ENCODE data around the gene ZNF684.
A peak's percentile ranks its signal among the peaks of the same experiment; 100 is the strongest.
"Not testable (repeated sequence)": the region's sequence is repeated elsewhere in the genome, so short reads cannot be mapped to it uniquely, and the experiment has no call there.

ZNF684 gene

DNA sequence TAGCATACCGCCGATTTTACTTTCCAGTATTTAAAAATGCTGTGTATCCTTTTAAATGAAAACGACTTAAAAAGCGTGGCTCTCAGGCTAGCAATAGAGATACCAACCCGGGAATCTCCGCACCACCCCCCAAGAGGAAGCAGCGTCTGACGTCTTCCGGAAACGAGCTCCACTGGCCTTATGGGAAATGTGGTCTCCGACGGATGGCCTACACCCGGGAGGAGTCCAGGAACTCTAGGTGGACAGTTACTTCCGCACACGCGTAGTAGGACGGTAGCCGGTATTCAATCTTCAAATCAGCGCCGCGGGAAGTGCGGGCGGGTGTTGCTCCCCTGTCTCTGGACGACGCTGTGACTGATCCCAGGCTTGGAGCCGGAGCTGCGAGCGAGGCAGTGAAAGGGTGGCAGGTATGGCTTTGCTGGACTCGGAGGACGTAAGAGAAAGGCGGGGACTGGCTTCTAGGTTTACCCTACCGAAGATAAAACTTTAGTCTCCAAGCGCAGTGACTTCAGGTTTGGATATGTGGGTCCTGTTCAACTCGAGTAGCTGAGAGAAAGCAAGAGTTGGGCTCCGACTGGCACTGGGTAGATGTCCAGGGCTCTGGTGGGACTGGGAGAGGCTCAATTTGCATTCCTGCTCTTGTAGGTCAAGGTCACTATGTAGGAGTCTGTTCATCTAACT lies at the start of gene ZNF684:
ZNF684 (plus strand) TSS at position 257 of the 681 bp plus-strand sequence. CDS start 1,530 bp downstream, outside the sequence.
- peak; percentile 47 for DNase-seq (ENCODE audit: low read depth)

DNA sequence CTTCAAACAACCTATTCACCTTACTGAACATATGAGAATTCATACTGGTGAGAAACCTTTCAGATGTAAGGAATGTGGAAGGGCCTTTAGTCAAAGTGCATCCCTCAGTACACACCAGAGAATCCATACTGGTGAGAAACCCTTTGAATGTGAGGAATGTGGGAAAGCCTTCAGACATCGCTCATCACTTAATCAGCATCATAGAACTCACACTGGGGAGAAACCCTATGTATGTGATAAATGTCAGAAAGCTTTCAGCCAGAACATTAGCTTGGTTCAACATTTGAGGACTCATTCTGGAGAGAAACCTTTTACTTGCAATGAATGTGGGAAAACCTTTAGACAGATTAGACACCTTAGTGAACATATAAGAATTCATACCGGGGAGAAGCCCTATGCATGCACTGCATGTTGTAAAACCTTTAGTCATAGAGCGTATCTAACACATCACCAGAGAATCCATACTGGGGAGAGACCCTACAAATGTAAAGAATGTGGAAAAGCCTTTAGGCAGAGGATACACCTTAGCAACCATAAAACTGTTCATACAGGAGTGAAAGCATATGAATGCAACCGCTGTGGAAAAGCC lies 36.0 kb upstream of the ZNF684 start:
- DNase-seq (ENCODE audit: low read depth), result no peak

DNA sequence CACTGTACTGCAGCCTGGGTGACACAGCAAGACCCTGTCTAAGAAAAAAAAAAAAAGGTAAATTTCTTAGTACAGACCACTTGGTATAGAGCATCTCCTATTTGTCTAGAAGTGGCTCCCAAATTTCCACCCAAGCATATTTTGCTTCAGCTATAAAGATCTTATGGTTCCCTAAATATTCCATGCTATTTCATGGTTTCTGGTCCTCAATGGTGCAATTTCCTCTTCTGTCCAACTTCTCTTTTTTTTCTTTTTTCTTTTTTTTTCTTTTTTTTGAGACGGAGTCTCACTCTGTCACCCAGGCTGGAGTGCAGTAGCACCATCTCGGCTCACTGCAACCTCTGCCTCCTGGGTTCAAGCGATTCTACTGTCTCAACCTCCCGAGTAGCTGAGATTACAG lies 28.8 kb upstream of the ZNF684 start:
- DNase-seq (ENCODE audit: low read depth), result not testable (repeated sequence)

DNA sequence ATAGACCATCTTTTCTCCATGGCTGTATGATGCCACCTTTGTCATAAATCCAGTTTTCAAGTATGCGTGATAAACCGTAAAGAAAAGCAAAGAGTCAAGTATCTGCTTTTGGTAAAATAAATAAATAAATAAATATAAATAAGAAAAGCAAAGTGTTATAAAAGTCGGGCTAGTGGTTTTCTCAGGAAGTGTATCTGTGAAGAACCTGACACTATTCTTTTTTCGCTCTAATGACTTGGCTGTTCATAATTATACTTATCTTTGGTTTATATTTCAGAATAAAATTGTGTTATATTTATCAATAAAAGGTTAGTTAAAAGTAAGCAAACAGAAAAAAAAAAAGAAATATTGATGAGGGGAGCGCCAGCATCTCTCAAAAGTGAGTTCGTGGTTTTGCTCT lies 23.5 kb upstream of the ZNF684 start:
- DNase-seq (ENCODE audit: low read depth), result no peak

DNA sequence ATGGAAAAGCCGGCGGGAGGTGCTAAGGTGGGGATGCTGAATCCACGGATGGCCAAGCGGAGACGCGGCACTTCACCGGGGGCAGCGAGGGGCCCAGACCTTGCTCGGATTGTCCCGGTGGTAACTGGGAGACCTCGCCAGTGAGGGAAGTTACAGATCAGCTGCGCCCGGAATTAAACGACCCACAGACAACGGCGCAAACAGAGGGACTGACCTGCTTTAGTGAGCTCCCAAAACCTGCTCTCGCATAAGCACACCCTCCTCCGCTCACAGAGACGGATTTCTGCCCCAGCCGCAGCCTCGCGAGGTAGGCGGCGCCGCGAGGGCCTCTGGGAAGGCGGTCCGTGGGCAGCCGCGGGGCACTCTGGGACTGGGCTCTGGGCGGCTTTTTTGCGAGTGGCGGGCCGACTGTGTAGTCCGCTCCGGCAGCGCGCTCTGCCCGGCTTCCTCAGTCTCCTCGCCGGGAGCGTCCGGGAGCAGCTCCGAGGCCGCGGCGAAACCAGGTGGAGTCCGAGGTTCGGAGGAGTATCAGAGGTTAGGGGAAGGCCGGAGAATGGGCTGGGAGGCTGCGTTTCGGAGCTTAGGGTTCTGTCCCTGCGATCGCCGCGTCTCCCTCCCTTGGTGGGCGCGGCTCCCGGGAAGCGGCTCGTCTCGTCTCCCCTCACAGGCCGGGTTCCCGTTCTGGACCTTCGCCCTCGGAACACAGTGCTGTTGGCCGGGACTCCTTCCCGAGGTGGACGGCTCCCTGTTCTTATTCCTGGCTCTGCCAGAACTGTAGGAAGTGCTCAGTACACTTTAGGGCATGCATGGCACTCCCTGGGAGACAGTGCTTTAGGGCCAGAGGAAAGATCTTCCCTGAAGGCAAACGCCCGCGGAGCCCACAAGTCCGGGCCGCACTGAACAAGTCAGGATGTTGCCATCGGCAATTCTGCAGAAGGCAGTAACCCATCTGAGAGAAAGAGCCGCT lies 22.8 kb upstream of the ZNF684 start, which contains the start of gene EXO5:
EXO5 (plus strand) TSS at position 393 of the 967 bp plus-strand sequence. CDS start 5,778 bp downstream, outside the sequence.
- DNase-seq (ENCODE audit: low read depth), result peak; percentile 69

DNA sequence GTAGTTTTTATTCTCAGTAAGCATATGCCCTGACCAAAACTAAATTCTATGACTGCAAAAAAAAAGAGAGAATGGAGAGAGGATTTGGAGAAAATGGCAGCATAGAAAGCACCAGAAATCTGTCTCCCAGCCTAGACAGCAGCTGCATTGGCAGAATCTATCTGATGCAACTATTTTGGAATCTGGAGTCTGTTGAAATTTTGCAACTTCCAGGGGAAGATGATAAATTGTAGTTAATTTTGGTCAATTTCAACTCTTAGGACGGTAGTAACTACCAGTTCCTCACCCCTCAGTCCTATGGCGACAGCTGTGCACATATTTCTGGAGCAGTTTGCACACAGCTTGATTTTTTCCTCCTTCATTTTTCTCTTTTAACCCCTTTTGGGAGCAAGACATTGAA lies 11.9 kb upstream of the ZNF684 start:
- DNase-seq (ENCODE audit: low read depth), result no peak

DNA sequence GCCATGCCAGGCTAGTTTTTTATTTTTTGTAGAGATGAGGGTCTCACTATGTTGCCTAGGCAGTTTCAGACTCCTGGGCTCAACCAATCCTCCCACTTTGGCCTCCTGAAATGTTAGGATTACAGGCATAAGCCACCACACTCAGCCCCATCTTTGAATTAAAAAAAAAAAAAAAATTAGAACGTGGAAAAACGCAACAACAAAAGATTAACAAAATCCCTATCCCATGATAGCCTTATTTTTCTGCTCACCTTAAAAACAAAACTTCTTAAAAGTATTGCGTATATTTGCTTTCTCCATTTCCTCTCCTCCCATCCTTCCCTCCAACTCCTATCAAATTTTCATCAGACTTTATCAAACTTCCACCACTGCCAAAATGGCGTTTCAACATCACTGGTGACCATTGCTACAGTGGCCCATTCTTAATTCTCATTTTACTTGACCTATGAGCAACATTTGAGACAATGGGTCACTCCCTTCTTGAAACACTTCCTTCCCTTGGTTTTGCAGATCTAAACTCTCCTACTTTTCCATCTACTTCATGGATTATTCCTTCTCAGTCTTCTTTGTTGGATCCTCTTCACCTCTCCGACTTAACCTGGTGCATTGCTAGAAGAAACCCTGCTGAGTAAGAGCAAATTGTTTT lies 579 bp upstream of the ZNF684 start:
- DNase-seq (ENCODE audit: low read depth), result no peak

DNA sequence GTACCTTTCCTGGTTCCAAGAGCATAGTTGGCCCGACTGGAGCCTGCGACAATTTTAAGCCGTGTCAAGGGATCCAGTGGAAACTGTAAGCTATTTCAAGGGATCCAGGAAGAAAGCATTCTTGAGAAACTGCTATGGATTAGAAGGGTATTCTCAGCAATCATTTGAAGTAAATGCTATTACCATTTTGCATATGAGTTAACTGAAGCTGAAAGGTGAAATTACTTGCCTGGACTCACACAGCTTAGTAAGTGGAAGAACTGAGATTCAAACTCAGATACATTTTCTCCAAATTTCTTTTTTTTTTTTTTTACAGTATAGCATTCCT lies 589 bp downstream of the ZNF684 start:
- DNase-seq (ENCODE audit: low read depth), result no peak

DNA sequence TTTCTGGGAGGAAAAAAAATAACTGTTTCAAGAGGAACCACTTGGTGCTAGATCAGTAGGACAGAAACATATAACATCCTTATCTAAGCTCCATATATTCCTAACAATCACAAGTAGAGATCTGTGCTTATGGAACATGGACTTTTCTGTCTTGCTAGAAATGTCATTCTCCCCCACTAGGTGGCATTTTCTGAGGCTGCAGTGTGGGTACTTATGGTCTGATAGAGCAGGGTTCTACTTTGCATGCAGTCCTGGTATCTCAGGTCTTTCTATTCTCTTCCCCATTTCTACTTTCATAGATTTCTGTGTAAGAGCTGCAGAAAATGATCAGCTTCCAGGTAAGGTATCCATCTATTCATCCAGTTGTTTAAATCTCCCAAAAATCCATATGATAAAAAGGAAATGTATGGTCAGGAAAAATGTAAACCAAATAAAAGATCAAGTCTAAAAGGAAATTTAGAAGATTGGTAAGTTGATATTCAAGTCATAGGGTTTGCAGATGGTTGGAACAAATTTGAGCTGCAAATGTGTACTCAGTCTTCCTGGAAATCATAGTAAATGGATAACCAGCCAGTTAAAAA lies 1.5 kb downstream of the ZNF684 start:
- no peak for DNase-seq (ENCODE audit: low read depth)

DNA sequence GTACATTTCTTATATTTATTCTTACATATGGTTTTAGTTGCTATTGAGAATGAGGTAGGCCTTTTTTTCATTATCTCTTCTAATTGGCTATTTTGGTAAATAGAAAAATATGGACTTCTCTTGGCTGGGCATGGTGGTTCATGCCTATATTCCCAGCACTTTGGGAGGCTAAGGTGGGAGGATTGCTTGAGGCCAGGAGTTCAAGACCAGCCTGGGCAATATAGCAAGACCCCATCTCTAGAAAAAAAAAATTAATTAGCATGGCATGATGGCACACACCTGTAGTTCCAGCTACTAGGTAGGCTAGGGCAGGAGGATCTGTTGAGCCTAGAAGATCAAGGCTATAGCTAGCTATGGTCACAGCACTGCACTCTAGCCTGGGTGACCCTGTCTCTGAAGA lies 3.2 kb downstream of the ZNF684 start:
- DNase-seq (ENCODE audit: low read depth), result no peak

DNA sequence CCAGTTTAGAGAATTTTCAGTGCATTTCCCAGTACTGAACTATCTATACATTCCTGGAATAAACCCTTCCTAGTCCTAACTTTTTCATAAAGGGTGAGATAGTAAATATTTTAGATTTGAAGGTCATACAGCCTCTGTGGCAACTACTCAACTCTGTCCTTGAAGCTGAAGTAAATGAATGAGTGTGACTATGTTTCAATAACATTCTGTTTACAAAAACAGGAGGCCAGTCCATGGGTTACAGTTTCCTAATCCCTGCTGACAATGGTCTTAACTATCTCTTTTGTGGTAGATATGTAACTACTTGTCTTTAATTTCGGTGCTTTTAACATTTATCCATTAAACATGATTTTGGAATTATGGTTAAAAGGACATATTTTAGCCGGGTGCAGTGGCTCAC lies 4.3 kb downstream of the ZNF684 start:
- no peak for DNase-seq (ENCODE audit: low read depth)

DNA sequence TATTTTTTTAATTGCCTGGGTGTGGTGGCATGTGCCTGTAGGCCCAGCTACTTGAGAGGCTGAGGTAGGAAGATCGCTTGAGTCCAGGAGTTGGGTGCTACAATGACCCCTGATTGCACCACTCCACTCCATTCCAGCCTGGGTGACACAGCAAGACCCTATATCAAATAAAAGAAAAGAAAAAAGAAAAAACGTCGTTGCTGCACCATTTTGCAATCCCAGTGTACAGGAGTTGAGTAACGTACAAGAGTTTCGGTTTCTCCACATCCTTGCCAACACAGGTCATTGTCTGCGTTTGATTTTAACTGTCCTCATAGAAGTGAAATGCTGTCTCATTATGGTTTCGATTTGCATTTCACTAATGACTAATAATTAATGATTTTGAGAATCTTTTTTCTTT lies 7.9 kb downstream of the ZNF684 start:
- DNase-seq (ENCODE audit: low read depth), result no peak

DNA sequence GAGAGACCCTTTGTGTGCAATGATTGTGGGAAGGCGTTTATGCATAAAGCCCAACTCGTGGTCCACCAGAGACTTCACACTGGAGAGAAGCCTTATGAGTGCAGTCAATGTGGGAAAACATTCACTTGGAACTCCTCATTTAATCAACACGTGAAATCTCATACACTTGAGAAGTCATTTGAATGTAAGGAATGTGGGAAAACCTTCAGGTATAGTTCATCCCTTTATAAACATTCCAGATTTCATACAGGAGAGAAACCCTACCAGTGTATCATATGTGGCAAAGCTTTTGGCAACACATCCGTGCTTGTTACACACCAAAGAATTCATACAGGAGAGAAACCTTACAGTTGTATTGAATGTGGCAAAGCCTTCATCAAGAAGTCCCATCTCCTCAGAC lies 15.5 kb downstream of the ZNF684 start:
- no peak for DNase-seq (ENCODE audit: low read depth)

DNA sequence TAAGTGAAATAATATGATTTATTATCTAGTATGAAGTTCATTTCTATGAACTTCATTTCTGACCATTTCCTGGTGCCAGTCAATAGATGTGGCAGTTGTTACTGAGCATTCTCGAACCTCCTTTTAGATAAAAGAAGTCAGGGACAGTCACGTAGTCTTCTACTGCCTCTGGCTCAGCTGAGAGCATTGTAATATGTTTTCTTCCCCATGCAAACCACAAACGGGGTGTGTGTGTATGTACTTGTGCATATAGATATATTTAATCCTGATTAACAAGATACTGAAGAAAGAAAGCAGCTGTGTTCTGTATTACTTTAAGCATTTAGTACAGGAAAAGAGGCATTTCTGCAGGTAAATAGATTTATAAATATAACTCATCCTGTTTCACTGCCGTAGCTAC lies 21.6 kb downstream of the ZNF684 start:
- DNase-seq (ENCODE audit: low read depth), result no peak

DNA sequence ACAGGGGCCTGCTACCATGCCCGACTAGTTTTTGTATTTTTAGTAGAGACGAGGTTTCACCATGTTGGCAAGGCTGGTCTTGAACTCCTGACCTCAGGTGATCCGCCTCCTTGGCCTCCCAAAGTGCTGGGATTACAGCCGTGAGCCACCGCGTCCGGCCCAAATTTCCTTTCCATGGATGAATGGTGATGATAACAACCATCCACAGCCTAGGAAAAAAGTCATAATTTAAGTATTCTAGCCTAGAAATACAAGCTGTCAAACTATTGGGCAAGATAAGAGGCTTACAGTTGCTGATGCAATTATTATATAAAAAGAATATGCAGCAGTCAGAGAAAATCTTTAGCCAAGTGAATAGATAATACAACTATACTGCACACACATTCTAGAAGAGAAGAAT lies 23.4 kb downstream of the ZNF684 start:
- not testable (repeated sequence) for DNase-seq (ENCODE audit: low read depth)

DNA sequence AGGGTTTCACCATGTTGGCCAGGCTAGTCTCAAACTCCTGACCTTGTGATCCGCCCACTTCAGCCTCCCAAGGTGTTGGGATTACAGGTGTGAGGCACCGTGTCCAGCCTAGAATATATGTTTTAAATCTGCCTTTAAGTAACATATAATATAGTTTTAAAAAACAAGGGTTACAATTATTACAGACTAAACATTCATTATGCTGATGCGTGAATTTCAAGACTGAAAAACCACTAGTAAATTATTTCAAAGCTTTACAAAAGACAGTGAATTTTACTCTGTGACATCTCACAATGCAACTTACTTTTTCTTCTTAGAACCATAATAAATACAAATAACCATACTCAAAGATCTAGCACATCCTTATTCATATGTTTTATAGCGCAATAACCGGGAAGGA lies 24.7 kb downstream of the ZNF684 start:
- DNase-seq (ENCODE audit: low read depth), result no peak

DNA sequence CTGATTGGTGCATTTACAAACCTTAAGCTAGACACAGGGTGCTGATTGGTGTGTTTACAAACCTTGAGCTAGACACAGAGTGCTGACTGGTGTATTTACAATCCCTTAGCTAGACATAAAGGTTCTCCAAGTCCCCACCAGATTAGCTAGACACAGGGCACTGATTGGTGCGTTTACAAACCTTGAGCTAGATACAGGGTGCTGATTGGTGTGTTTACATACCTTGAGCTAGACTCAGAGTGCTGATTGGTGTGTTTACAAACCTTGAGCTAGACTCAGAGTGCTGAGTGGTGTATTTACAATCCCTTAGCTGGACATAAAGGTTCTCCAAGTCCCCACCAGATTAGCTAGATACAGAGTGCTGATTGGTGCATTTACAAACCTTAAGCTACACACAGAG lies 26.8 kb downstream of the ZNF684 start:
- not testable (repeated sequence) for DNase-seq (ENCODE audit: low read depth)

DNA sequence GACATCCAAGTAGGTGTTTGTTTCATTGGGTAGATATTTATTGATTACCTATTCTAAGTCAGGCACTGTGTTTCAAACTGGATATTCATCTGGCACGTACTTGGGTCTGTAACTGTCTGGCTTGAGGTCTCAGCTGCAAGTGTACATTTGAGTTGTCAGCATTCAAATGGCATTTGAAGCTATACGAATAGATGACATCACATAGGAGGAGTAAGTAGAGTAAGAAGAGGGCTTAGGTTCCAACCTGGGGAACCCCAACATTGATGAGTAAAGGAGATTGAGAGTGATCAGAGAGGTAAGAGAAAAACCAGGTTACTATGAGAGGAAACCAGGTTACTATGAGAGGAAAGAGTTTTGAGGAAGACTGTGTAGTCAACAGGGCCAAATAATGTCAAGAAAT lies 30.7 kb downstream of the ZNF684 start:
- no peak for DNase-seq (ENCODE audit: low read depth)

DNA sequence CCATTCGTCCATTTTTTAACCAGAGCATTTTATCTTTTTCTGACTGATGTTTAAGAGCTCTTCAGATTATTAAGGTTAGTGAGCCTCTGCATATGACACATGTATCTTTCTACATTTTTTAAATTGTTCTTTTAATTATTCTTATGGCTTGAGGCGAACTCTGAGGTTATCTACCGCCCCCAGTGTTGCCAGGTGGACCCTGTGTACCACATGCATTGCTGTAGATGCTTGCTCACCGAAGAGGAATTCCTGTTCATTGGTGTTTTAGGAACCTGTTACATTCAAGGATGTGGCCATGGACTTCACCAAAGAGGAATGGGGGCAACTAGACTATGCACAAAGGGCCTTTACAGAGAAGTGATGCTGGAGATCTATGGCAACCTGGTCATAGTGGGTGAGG lies 31.8 kb downstream of the ZNF684 start:
- no peak for DNase-seq (ENCODE audit: low read depth)

DNA sequence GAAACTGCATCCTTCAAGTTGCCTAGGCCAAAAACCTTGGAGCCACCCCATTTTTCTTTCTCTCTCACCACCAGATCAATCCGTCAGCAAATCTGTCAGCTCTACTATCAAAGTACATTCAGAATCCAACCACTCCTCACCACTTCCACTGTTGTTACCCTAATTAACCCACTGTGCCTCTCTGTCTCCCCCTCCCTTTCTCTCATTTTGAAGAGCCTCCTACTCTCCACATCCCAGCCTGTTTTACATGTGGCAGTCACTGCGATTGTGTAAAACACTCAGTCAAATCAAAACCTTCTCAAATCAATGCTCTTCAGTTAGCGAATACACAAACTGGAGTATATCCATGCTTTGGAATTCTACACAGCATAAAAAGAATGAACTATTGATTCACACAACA lies 33.1 kb downstream of the ZNF684 start:
- DNase-seq (ENCODE audit: low read depth), result no peak

DNA sequence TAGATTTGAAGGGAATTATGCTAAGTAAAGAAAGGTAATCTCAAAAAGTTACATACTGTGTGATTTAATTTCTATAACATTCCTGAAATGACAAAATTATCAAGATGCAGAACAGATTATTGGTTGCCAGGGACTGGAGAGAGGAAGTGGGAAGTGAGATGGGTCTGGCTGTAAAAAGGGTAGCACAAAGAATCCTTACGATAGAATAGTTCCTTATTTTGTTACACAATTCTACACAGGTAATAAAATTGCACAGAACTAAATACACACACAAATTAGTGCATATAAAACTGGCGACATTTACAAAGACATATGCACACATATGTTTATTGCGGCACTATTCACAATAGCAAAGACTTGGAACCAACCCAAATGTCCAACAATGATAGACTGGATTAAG lies 33.5 kb downstream of the ZNF684 start:
- DNase-seq (ENCODE audit: low read depth), result no peak

DNA sequence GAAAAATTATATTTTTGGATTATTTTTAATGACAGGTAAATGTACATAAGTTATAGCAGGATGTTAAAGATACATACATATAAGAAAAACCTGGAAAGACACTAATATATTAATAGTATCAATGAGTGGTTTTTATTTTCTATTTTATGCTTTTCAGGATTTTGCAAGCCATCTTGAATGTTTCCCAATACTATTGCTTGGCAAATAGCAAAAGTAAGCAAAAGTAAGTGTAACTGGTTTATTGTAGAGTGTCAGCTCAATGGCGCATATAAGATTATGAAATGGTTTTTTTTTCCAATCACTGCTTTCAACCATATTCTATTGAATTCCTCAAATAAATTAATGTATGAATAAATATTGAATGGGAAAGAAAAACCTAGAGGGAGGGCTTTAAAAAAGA lies 36.4 kb downstream of the ZNF684 start:
- no peak for DNase-seq (ENCODE audit: low read depth)
